HUES48 (cell line): ENCODE data around the gene OPCML.
A peak's percentile ranks its signal among the peaks of the same experiment; 100 is the strongest.

Experiments
- H3K27ac ChIP-seq: one replicate; pipeline ENCODE4 v1.7.0; 2013; ENCODE audit warnings: low read depth, low read length, inconsistent platforms
- H3K27me3 ChIP-seq: 2 replicates; pipeline ENCODE4 v1.6.1; 2013; ENCODE audit warnings: mild to moderate bottlenecking, low read length; ENCODE audit not compliant: control insufficient read depth, insufficient read depth
- H3K36me3 ChIP-seq: 2 replicates; pipeline ENCODE4 v1.6.1; 2013; ENCODE audit warnings: low read length; ENCODE audit not compliant: control insufficient read depth, insufficient read depth
- H3K4me1 ChIP-seq: 2 replicates; pipeline ENCODE4 v1.6.1; 2013; ENCODE audit warnings: mild to moderate bottlenecking, low read length; ENCODE audit not compliant: control insufficient read depth, insufficient read depth
- H3K4me3 ChIP-seq: 2 replicates; pipeline ENCODE4 v1.5.1; 2013; ENCODE audit warnings: mild to moderate bottlenecking, low read depth, low read length
- H3K9ac ChIP-seq: 2 replicates; pipeline ENCODE4 v1.6.1; 2013; ENCODE audit warnings: mild to moderate bottlenecking, low read depth, low read length, moderate library complexity
- H3K9me3 ChIP-seq: 2 replicates; pipeline ENCODE4 v1.6.1; 2013; ENCODE audit warnings: low read length; ENCODE audit not compliant: control insufficient read depth, insufficient read depth

Gene OPCML

GRCh38 chr11:133238027-133238426 is 294.3 kb downstream of the OPCML start:
- H3K4me3 ChIP-seq, result no peak overlapping the region
- no peaks in the 10 kb centered on the region for H3K36me3 ChIP-seq
- no peaks in the 10 kb centered on the region for H3K27me3 ChIP-seq
- H3K4me1 ChIP-seq, result peaks cover 21% of the 10 kb centered on the region
- no peak overlapping the region for H3K27ac ChIP-seq
- H3K9ac ChIP-seq, result no peak overlapping the region
- H3K9me3 ChIP-seq, result no peaks in the 10 kb centered on the region

DNA sequence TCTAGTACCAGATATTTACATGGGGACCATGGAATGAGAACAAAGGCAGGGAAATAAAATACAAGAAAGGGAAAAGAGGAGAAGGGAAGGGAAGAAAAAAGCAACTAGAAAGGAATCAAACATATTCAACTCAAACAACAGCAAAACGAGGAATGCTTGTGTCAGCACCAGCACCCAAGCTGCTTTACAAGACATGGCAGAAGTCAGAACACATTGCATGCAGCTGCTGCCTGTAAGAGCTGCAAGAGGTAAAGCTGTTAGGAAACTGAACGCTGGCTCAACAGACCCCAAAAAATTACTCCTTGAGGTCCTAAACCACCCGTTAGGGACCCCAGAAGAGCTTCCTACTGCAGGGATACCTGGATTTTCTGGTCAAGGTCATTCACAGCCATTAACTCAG is 296.9 kb downstream of the OPCML start:
- H3K9me3 ChIP-seq, result no peaks in the 10 kb centered on the region
- peaks cover 7% of the 10 kb centered on the region for H3K27me3 ChIP-seq
- H3K9ac ChIP-seq, result no peak overlapping the region
- H3K4me3 ChIP-seq, result no peak overlapping the region
- H3K4me1 ChIP-seq, result peaks cover 23% of the 10 kb centered on the region
- no peaks in the 10 kb centered on the region for H3K36me3 ChIP-seq
- no peak overlapping the region for H3K27ac ChIP-seq

DNA sequence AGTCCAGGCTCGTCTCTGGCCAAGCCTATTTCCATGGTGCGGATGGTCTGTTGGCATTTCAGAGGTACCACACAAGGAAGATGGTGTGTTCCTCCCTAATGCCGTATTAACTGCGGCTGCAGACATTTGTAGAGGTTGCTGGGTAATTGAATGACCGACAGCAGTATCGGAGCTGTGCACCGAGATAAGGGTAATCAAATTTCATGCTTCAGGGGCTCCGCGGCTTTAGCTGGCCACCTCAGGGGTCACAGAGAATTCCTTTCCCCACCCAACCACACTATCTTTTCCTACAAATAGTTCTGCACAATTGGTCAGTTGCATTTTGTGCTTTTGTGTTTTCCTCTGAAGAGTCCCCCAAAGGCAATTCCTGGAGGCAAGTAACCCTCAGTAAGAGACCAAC is 297.4 kb downstream of the OPCML start:
- Histone ChIP-seq H3K4me3 (no peak overlapping the region), H3K4me1 (peaks cover 19% of the 10 kb centered on the region), H3K27me3 (peaks cover 12% of the 10 kb centered on the region), H3K36me3 (no peaks in the 10 kb centered on the region), H3K9ac (no peak overlapping the region), H3K27ac (no peak overlapping the region), H3K9me3 (no peaks in the 10 kb centered on the region)

GRCh38 chr11:133232665-133233064 is 299.6 kb downstream of the OPCML start:
- Histone ChIP-seq H3K9ac (no peak overlapping the region), H3K36me3 (no peaks in the 10 kb centered on the region), H3K9me3 (no peaks in the 10 kb centered on the region), H3K4me1 (peaks cover 28% of the 10 kb centered on the region), H3K27ac (no peak overlapping the region), H3K27me3 (peaks cover 18% of the 10 kb centered on the region), H3K4me3 (no peak overlapping the region)

DNA sequence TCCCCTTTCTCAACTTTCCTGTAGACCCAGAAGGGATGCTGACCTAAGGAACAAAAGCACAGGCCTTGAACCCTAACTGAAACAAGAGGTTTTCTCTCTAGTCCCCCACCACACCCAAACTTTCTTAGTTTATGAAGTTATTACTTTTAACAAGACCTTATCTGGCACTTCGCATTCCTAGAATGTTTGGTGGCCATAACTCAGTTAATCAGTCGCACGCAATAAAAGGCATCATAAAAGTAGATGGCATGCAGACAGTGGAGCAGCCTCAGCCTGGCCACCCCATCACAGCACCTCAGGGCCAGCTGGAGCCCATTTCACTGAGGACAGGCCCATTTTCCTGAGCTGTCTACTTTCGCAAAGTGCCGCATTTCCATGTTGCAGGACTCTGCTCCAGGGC is 301.9 kb downstream of the OPCML start:
- Histone ChIP-seq H3K27ac (no peak overlapping the region), H3K36me3 (no peaks in the 10 kb centered on the region), H3K4me1 (peaks cover 32% of the 10 kb centered on the region), H3K9ac (no peak overlapping the region), H3K27me3 (peaks cover 18% of the 10 kb centered on the region), H3K9me3 (no peaks in the 10 kb centered on the region), H3K4me3 (no peak overlapping the region)

DNA sequence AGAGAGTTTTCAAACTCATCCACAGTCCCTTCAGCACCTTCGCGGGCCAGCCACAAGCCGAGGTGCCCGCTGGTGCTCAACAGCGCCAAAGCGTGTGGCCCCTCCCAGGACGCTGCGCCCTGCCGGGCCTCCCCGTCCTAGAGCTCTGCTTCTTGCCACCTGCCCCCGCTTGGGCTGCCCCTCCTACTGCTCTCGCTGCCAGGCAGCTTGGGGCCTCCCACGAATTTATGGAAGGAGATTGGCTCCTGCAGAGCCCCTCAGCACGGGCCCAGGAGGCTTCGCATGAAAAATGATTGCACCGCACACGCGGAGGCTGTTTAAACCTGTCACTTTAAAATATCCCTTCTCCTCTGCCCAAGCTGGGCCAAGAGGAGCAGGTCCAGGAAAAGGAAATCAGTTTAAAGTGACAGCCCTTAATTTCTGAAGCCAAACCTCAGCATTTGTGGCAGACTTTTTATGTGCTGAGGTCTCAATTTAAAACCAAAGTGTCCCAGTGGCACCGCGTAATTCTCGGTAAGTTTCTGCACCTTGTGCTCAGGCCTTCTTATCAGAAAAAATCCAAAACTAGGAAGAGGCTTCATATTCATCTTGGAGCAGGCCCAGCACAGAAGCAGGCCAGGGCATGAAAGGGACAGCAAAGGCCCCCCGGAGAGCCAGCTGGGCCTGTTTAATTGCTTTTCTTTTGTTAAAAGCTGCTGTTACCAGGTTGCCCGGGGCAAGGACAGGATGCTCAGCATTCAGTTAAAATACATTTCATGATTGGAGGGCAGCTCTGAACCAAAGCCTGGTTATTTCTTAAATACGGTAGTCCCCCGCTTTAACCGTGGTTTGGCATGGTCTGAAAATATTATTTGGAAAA is 303.6 kb downstream of the OPCML start:
- Histone ChIP-seq H3K4me1 (peaks cover 32% of the 10 kb centered on the region), H3K9ac (no peak overlapping the region)

GRCh38 chr11:133227632-133228111 is 304.6 kb downstream of the OPCML start:
- no peak overlapping the region for H3K9ac ChIP-seq
- no peak overlapping the region for H3K4me3 ChIP-seq
- H3K4me1 ChIP-seq, result peaks cover 32% of the 10 kb centered on the region
- H3K27ac ChIP-seq, result peak overlapping the region; percentile 11
- H3K27me3 ChIP-seq, result peaks cover 18% of the 10 kb centered on the region
- no peaks in the 10 kb centered on the region for H3K9me3 ChIP-seq
- H3K36me3 ChIP-seq, result no peaks in the 10 kb centered on the region

More for the DNA sequence above, 303.6 kb downstream of the OPCML start:
- Histone ChIP-seq H3K4me3 (peak overlapping the region; percentile 41), H3K27ac (peak overlapping the region; percentile 56), H3K9me3 (no peaks in the 10 kb centered on the region), H3K27me3 (peaks cover 18% of the 10 kb centered on the region), H3K36me3 (no peaks in the 10 kb centered on the region)

DNA sequence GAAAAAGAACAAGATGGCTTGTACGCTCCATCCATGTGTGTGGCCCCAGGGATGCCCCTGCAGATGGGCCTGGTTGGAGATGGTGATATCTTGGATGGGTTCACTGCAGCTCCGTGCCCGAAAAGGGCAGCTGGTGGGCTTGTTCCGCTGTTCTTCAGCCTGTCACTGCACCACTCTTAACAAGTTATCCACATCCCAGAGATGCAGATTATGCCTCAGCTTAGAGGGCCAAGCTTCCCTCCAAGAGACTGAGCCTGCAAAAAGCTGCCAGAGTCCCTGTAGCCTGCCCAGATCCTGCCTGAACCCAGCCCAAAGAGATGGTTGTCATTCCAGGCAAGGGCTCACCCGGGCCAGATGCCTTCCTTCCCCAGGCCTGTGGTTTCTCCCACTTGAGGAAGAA is 308.0 kb downstream of the OPCML start:
- Histone ChIP-seq H3K4me3 (no peak overlapping the region), H3K27me3 (no peaks in the 10 kb centered on the region; the same call in none of the 2 replicates), H3K9ac (no peak overlapping the region), H3K4me1 (peaks cover 23% of the 10 kb centered on the region), H3K27ac (no peak overlapping the region), H3K36me3 (no peaks in the 10 kb centered on the region), H3K9me3 (no peaks in the 10 kb centered on the region)

DNA sequence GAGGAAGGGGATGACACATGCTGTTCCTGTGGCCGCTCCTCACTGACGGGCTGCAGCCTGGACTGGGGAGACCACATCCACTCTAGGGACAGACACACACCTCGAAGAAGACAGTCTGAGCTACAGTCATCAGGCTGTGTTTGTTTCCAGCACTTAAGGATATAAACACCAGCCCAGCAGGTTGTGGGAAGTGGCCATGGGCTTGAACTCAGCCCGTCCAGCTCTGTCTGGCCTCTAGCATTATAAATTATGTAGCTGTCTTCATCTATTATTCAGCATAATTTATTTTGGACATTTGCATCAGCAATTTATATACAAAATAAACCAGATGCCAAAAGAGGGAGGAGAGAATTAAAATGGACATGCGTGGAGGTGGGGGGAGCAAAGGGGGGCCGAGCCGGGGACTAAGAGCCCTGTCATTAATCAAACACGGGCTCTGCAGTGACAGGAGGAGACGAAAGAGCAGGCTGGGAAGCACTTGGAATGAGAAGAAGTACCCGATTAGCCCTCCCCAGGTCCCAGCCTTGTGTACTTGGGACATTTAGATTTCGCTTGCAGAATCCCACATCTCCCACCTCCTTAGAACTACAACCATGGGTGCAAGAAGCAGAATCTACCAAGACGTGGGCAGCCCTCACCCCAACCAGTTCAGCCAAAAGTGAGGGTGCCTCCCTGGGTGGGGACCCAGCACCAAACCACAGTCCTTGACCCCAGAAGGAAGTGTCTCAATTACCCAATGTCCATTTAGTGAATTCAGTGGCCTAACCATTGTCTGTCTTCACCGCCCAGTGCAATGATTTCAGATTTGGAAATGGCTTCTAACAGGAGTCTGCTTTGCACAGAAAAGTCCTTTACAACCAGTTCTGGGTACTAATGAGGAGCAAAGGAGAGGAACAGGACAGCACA is 309.6 kb downstream of the OPCML start:
- no peak overlapping the region for H3K4me3 ChIP-seq
- H3K27ac ChIP-seq, result no peak overlapping the region
- no peaks in the 10 kb centered on the region for H3K36me3 ChIP-seq
- no peaks in the 10 kb centered on the region for H3K9me3 ChIP-seq
- H3K9ac ChIP-seq, result no peak overlapping the region
- H3K4me1 ChIP-seq, result peaks cover 9% of the 10 kb centered on the region
- H3K27me3 ChIP-seq, result no peaks in the 10 kb centered on the region

- Histone ChIP-seq H3K27me3 (no peaks in the 10 kb centered on the region), H3K9me3 (no peaks in the 10 kb centered on the region), H3K4me1 (peaks cover 10% of the 10 kb centered on the region; the same call in 1 of the 2 replicates)
Observed at GRCh38 chr11:133219543-133219942, 312.8 kb downstream of the OPCML start.

GRCh38 chr11:133216813-133217212 is 315.5 kb downstream of the OPCML start:
- no peaks in the 10 kb centered on the region for H3K27me3 ChIP-seq

More at GRCh38 chr11:133219543-133219942, 312.8 kb downstream of the OPCML start:
- Histone ChIP-seq H3K4me3 (no peak overlapping the region), H3K27ac (no peak overlapping the region), H3K36me3 (no peaks in the 10 kb centered on the region), H3K9ac (no peak overlapping the region)

More at GRCh38 chr11:133216813-133217212, 315.5 kb downstream of the OPCML start:
- no peak overlapping the region for H3K9ac ChIP-seq
- H3K27ac ChIP-seq, result no peak overlapping the region
- no peaks in the 10 kb centered on the region for H3K9me3 ChIP-seq
- H3K36me3 ChIP-seq, result no peaks in the 10 kb centered on the region
- H3K4me1 ChIP-seq, result peaks cover 10% of the 10 kb centered on the region; the same call in 1 of the 2 replicates
- H3K4me3 ChIP-seq, result no peak overlapping the region
